SHP77 (cell line): Measurements from ENCODE around the gene GRB2.
"Not testable (repeated sequence)": the region's sequence is repeated elsewhere in the genome, so short reads cannot be mapped to it uniquely, and the experiment has no call there.

ENCODE experiments used
- DNase-seq, 2 experiments: peaks; one replicate each; lab custom pipeline; 2025; lab: John Stamatoyannopoulos, UW

GRB2 gene

GRCh38 chr17:75318211-75318610 is 87.3 kb downstream of the GRB2 start:
- DNase-seq = no peak

- DNase-seq = no peak
Observed at GRCh38 chr17:75317671-75318070, 87.8 kb downstream of the GRB2 start.

- no peak for DNase-seq
Observed at GRCh38 chr17:75316253-75316652, 89.2 kb downstream of the GRB2 start.

GRCh38 chr17:75315541-75316243 is 89.8 kb downstream of the GRB2 start:
- no peak for DNase-seq

- DNase-seq = no peak
Observed at GRCh38 chr17:75313941-75314551, 91.4 kb downstream of the GRB2 start.

GRCh38 chr17:75308732-75309629 is 96.5 kb downstream of the GRB2 start:
- no peak for DNase-seq

- DNase-seq = no peak
Observed at GRCh38 chr17:75307957-75308731, 97.3 kb downstream of the GRB2 start.

- DNase-seq = no peak
Observed at GRCh38 chr17:75301502-75302206, 103.8 kb downstream of the GRB2 start.

GRCh38 chr17:75301049-75301448 is 104.4 kb downstream of the GRB2 start:
- no peak for DNase-seq

- no peak for DNase-seq
Observed at GRCh38 chr17:75300280-75300679, 105.2 kb downstream of the GRB2 start.

- DNase-seq = no peak
Observed at GRCh38 chr17:75295201-75296158, 110.0 kb downstream of the GRB2 start.

GRCh38 chr17:75292810-75293448 is 112.5 kb downstream of the GRB2 start:
- not testable (repeated sequence) for DNase-seq

- peak; percentile 20 to 67 for DNase-seq
Observed at GRCh38 chr17:75289832-75290337, 115.6 kb downstream of the GRB2 start.

GRCh38 chr17:75289115-75289831 is 116.2 kb downstream of the GRB2 start, which contains the start of gene SLC25A19:
Gene SLC25A19 (minus strand): TSS chr17:75289433. CDS start chr17:75286764, 2,669 bp downstream.
- DNase-seq = peak; percentile 99 to 100

- DNase-seq = peak; percentile 64 to 75
Observed at GRCh38 chr17:75288770-75289114, 116.7 kb downstream of the GRB2 start.

- no peak for DNase-seq
Observed at GRCh38 chr17:75288359-75288758, 117.1 kb downstream of the GRB2 start.

- DNase-seq = no peak
Observed at GRCh38 chr17:75287221-75287620, 118.3 kb downstream of the GRB2 start.

- no peak for DNase-seq
Observed at GRCh38 chr17:75285123-75285522, 120.4 kb downstream of the GRB2 start.

- not testable (repeated sequence) for DNase-seq
Observed at GRCh38 chr17:75280189-75280588, 125.3 kb downstream of the GRB2 start.
